HepG2 (cell line): ENCODE data around the gene PDK2. TPM values are rescaled to one million over a fixed set of nuclear protein-coding genes. Genes with fewer than 3 reads are reported as not detected.

Experiments
- ATAC-seq: fragments of 200-7000 bp; cut with Tn5 transposase; 3 replicates; pipeline ENCODE4 v1.9.1; 2020; ENCODE audit warnings: mild to moderate bottlenecking, moderate library complexity
- BruUV-seq: library from RNA; stranded (reverse); fragments of 400-500 nt; replicated peaks from 2 replicates; lab custom pipeline; 2021; lab: Mats Ljungman, UMichigan
- CTCF ChIA-PET: fragments of 300-600 bp; formaldehyde crosslinking; extraction: SDS; loops from one replicate; lab custom pipeline; 2021; ENCODE audit warnings: low total read pairs, inconsistent platforms, low intra/inter-chr PET ratio; lab: Yijun Ruan, JAX
- POLR2A ChIA-PET: fragments of 350-600 bp; sonication (Branson Sonifier 250); formaldehyde crosslinking; loops from one replicate; lab custom pipeline; 2020; ENCODE audit warnings: antibody characterized with exemption, inconsistent platforms; lab: Yijun Ruan, JAX
- DNase-seq: peaks from one replicate; pipeline ENCODE4 v3.0.0-alpha.2; 2015; ENCODE audit warnings: low spot score
- FAIRE-seq: peaks from 3 replicates; lab custom pipeline; 2011; peaks lifted over from hg19 to GRCh38; lab: Jason Lieb, UNC
- H2AFZ ChIP-seq: one replicate; pipeline ENCODE4 v1.6.1; 2011; ENCODE audit warnings: low read length, inconsistent platforms
- H3K27ac ChIP-seq: fragments of 300-600 bp; 3 replicates; pipeline ENCODE4 v1.8.0; 2011; ENCODE audit warnings: mixed run types, mild to moderate bottlenecking, mixed read lengths, low read length, inconsistent platforms; ENCODE audit not compliant: insufficient read depth; ENCODE audit errors: extremely low read length
- H3K27me3 ChIP-seq, 2 experiments: fragments of 200-600 bp in 1 of 2; 2 replicates in 1 of 2; 3 replicates in 1 of 2; pipeline versions ENCODE4 v1.6.0 to v1.8.0; 2011; ENCODE audit warnings: low read length in 2 of 2, mild to moderate bottlenecking in 2 of 2, moderate library complexity in 2 of 2, inconsistent platforms in 1 of 2; ENCODE audit not compliant: insufficient read depth in 2 of 2, control insufficient read depth in 1 of 2
- H3K36me3 ChIP-seq, 2 experiments: fragments of 200-600 bp in 1 of 2; replicated peaks in 1 of 2; 2 replicates in 1 of 2; 3 replicates in 1 of 2; pipeline versions ENCODE4 v1.5.1 to v1.8.0; 2011; ENCODE audit warnings: low read length in 2 of 2, inconsistent platforms in 1 of 2; ENCODE audit not compliant: insufficient read depth in 2 of 2, control insufficient read depth in 1 of 2
- H3K4me1 ChIP-seq: 2 replicates; pipeline ENCODE4 v1.5.1; 2012; ENCODE audit warnings: low read length, inconsistent platforms; ENCODE audit not compliant: insufficient read depth
- H3K4me2 ChIP-seq: 2 replicates; pipeline ENCODE4 v1.6.0; 2011; ENCODE audit warnings: low read depth, low read length, inconsistent platforms
- H3K4me3 ChIP-seq, 3 experiments: fragments of 200-600 bp in 1 of 3; sonication (generic), shearing (Covaris generic) in 1 of 3; replicated peaks in 1 of 3; 2 replicates each; pipeline ENCODE4 v1.5.1; 2011 to 2016; ENCODE audit warnings: low read length in 3 of 3, inconsistent platforms in 2 of 3, low read depth in 2 of 3, mild to moderate bottlenecking in 2 of 3, control low read depth in 1 of 3, mixed read lengths in 1 of 3; ENCODE audit not compliant: insufficient read depth in 1 of 3
- H3K79me2 ChIP-seq: one replicate; pipeline ENCODE4 v1.6.1; 2011; ENCODE audit warnings: low read length, inconsistent platforms; ENCODE audit not compliant: insufficient read depth
- H3K9ac ChIP-seq: 2 replicates; pipeline ENCODE4 v1.6.0; 2011; ENCODE audit warnings: mild to moderate bottlenecking, low read depth, low read length, inconsistent platforms; ENCODE audit not compliant: insufficient read depth
- H3K9me3 ChIP-seq: 2 replicates; pipeline ENCODE4 v1.5.1; 2012; ENCODE audit warnings: mild to moderate bottlenecking, low read length
- H4K20me1 ChIP-seq: 2 replicates; pipeline ENCODE4 v1.6.0; 2011; ENCODE audit warnings: inconsistent platforms, mild to moderate bottlenecking, low read length, moderate library complexity; ENCODE audit not compliant: insufficient read depth
- BCL3 ChIP-seq: sonication (generic); formaldehyde crosslinking; IDR thresholded peaks from 2 replicates; pipeline ENCODE4 v1.5.1; 2020; ENCODE audit warnings: mild to moderate bottlenecking, missing genetic modification reagents, moderate library complexity
- FOXA1 ChIP-seq, 2 experiments: fragments of 450-650 bp in 1 of 2; sonication (generic) in 1 of 2; formaldehyde crosslinking in 1 of 2; IDR thresholded peaks; 2 replicates each; pipeline versions ENCODE4 v1.4.0 to v1.6.1; 2016 to 2020; ENCODE audit warnings: missing genetic modification reagents in 1 of 2
- FUBP1 ChIP-seq: sonication (generic); formaldehyde crosslinking; IDR thresholded peaks from 2 replicates; pipeline ENCODE4 v1.5.1; 2020; ENCODE audit warnings: missing genetic modification reagents, mild to moderate bottlenecking, borderline replicate concordance
- GABPB1 ChIP-seq: IDR thresholded peaks from 2 replicates; pipeline ENCODE4 v1.6.1; 2016; ENCODE audit warnings: mild to moderate bottlenecking, missing genetic modification reagents, moderate library complexity, missing compliant biosample characterization
- HIC2 ChIP-seq: sonication (generic); formaldehyde crosslinking; IDR thresholded peaks from 2 replicates; pipeline ENCODE4 v1.9.0; 2022; ENCODE audit warnings: low read depth, missing genetic modification reagents
- MATR3 ChIP-seq: sonication (generic); formaldehyde crosslinking; IDR thresholded peaks from 2 replicates; pipeline ENCODE4 v1.4.0; 2020; ENCODE audit warnings: missing genetic modification reagents
- MBNL3 ChIP-seq: fragments of 250-450 bp; sonication (Bioruptor Pico); conservative IDR thresholded peaks from 2 replicates; pipeline ENCODE4 v1.8.0; 2022; ENCODE audit warnings: mild to moderate bottlenecking, inconsistent platforms
- MIER2 ChIP-seq: IDR thresholded peaks from 2 replicates; pipeline ENCODE4 v1.6.1; 2016; ENCODE audit warnings: missing biosample characterization, missing genetic modification reagents
- RFX1 ChIP-seq: fragments of 450-650 bp; IDR thresholded peaks from 2 replicates; pipeline ENCODE4 v1.6.1; 2017
- SKIL ChIP-seq: sonication (generic); formaldehyde crosslinking; IDR thresholded peaks from 2 replicates; pipeline ENCODE4 v1.8.0; 2022; ENCODE audit warnings: missing genetic modification reagents, mild to moderate bottlenecking, moderate library complexity, borderline replicate concordance
- SNAPC2 ChIP-seq: sonication (generic); formaldehyde crosslinking; IDR thresholded peaks from 2 replicates; pipeline ENCODE4 v1.8.1; 2022; ENCODE audit warnings: mild to moderate bottlenecking, missing genetic modification reagents
- SNRNP70 ChIP-seq: fragments of 200-400 bp; formaldehyde crosslinking; IDR thresholded peaks from 2 replicates; pipeline ENCODE4 v1.6.1; 2017; ENCODE audit warnings: mild to moderate bottlenecking, low read depth, low read length, moderate library complexity
- TBP ChIP-seq: sonication (generic); formaldehyde crosslinking; IDR thresholded peaks from 2 replicates; pipeline ENCODE4 v1.5.0; 2020; ENCODE audit warnings: missing genetic modification reagents
- TGIF2 ChIP-seq: IDR thresholded peaks from 2 replicates; pipeline ENCODE4 v1.6.1; 2016; ENCODE audit warnings: control low read depth, missing compliant biosample characterization
- TSC22D2 ChIP-seq: sonication (generic); formaldehyde crosslinking; IDR thresholded peaks from 2 replicates; pipeline ENCODE4 v1.5.1; 2020; ENCODE audit warnings: missing genetic modification reagents, mild to moderate bottlenecking, borderline replicate concordance
- ZNF160 ChIP-seq: sonication (generic); formaldehyde crosslinking; IDR thresholded peaks from 2 replicates; pipeline ENCODE4 v1.8.0; 2022; ENCODE audit warnings: mild to moderate bottlenecking, inconsistent platforms, missing genetic modification reagents
- WGBS: methylation state at CpG from one replicate; pipeline ENCODE4 v1.1.6; 2017; ENCODE audit warnings: low lambda C conversion rate; 5-methylcytosine and 5-hydroxymethylcytosine counted together
- in situ Hi-C: cut with HindIII; loops from 2 replicates; pipeline ENCODE4 v1.10.0; 2017; ENCODE audit warnings: low pct_unique_long_range_greater_than_20kb; ENCODE audit not compliant: extremely low pct_ligation_motif_present
- intact Hi-C: fragments of 100-400 bp; cut with micrococcal nuclease; formaldehyde crosslinking; loops from one replicate; pipeline ENCODE4 v1.10.0; 2022; ENCODE audit not compliant: unreplicated experiment
- polyA plus RNA-seq, 8 experiments: library from polyadenylated mRNA; depleted of rRNA in 3 of 8; stranded (reverse) in 7 of 8; unstranded in 1 of 8; fragments of >200 nt; fragmentation: Illumina TruSeq in 4 of 8; extraction: Trizol in 4 of 8; gene quantifications; 2 replicates each; pipeline versions ENCODE4 v1.2.1 to v1.2.3, GENCODE V29; 2011 to 2016; ENCODE audit warnings: low read depth in 4 of 8, missing spikeins in 1 of 8, mixed read lengths in 1 of 8; ENCODE audit not compliant: insufficient read depth in 1 of 8
- total RNA-seq, 5 experiments: library from RNA; depleted of rRNA; stranded (reverse); fragments of >200 nt; fragmentation: Illumina TruSeq; extraction: Trizol; gene quantifications; 2 replicates each; pipeline ENCODE4 v1.2.3, GENCODE V29; 2016; ENCODE audit warnings: low read depth in 1 of 5

PDK2 gene
- total and polyA plus RNA-seq, 2 of the 13 experiments (the other 11 are each of a cell fraction or from before 2014, with no cell fraction given): 18.5 to 59.7 TPM

GRCh38 chr17:50118076-50118827 lies 23.1 kb downstream of the PDK2 start:
- no peak overlapping the region for H3K27ac ChIP-seq
- no peak overlapping the region for H2AFZ ChIP-seq
- H3K36me3 ChIP-seq: no peaks in the 10 kb centered on the region
- CTCF ChIA-PET: no interaction called here
- intact Hi-C loops: loop anchor here (1.0 kb wide), 1 partner anchor 43 kb away; no protein-coding TSS in a partner anchor
- no TSS peak for BruUV-seq
- H3K9me3 ChIP-seq: no peaks in the 10 kb centered on the region
- peaks cover 63% of the 10 kb centered on the region for H3K4me1 ChIP-seq
- POLR2A ChIA-PET: interaction anchor here (1.5 kb wide), 1 partner anchor 16 kb away, joined by 4 read pairs; no protein-coding TSS in a partner anchor
- ATAC-seq (peak; percentile 23), DNase-seq (no peak), FAIRE-seq (no peak)
- WGBS: 25% methylated on average over 13 of the region's 23 CpGs
- no peak overlapping the region for H3K9ac ChIP-seq
- H3K27me3 ChIP-seq: peaks cover 1 to 48% of the 10 kb centered on the region in 2 experiments; a peak in 4 of 5 replicates
- in situ Hi-C loops: loop anchor here (5.0 kb wide), 1 partner anchor 44 kb away; no protein-coding TSS in a partner anchor
- no peak overlapping the region; a peak in 1 of 6 replicates for H3K4me3 ChIP-seq
- H3K79me2 ChIP-seq: no peaks in the 10 kb centered on the region
- H3K4me2 ChIP-seq: 0 out of 2 replicates have a peak overlapping the region, but pooled peaks have one; percentile 28
- no peaks in the 10 kb centered on the region for H4K20me1 ChIP-seq
- TF ChIP-seq HIC2 (0 out of 2 replicates have a peak, but pooled peaks have one; percentile 16), BCL3 (no peak), TSC22D2 (CRISPR knock-in tag) (no peak), FUBP1 (CRISPR knock-in tag) (no peak), RFX1 (no peak), MBNL3 (CRISPR knock-in tag) (no peak), MATR3 (CRISPR knock-in tag) (no peak), FOXA1 (IDR thresholded peaks at IDR 0.05) (no peak), FOXA1 (CRISPR knock-in tag; IDR thresholded peaks at IDR 0.05) (peak; percentile 16; the same call in 1 of the 2 replicates), GABPB1 (no peak), SNRNP70 (no peak), SKIL (CRISPR knock-in tag) (0 out of 2 replicates have a peak, but pooled peaks have one; percentile 23), ZNF160 (CRISPR knock-in tag) (no peak), SNAPC2 (CRISPR knock-in tag) (no peak), TBP (CRISPR knock-in tag) (no peak), TGIF2 (CRISPR knock-in tag) (no peak), MIER2 (CRISPR knock-in tag) (no peak)
